SU-DHL-6 (cell line): Measurements from ENCODE around the gene WDR59.

ENCODE experiments used
- H2AFZ ChIP-seq: fragments of 200-600 bp; sonication (generic); 2 replicates; pipeline ENCODE4 v1.6.1; 2014; ENCODE audit warnings: low read depth, mild to moderate bottlenecking, moderate library complexity, mixed read lengths, antibody characterized with exemption, low read length; ENCODE audit not compliant: severe bottlenecking
- H3F3A ChIP-seq: fragments of 200-600 bp; shearing (Covaris generic); 2 replicates; pipeline ENCODE4 v1.6.0; 2016; ENCODE audit warnings: antibody characterized with exemption, mild to moderate bottlenecking; ENCODE audit not compliant: insufficient read depth
- H3K27ac ChIP-seq: fragments of 200-600 bp; sonication (generic); 2 replicates; pipeline ENCODE4 v1.5.1; 2016; ENCODE audit warnings: low read depth, mild to moderate bottlenecking, low read length, moderate library complexity, mixed read lengths
- H3K27me3 ChIP-seq: fragments of 200-600 bp; sonication (generic), shearing (Covaris generic); 2 replicates; pipeline ENCODE4 v1.6.0; 2014; ENCODE audit warnings: mild to moderate bottlenecking, low read length
- H3K36me3 ChIP-seq: fragments of 200-600 bp; sonication (generic); 2 replicates; pipeline ENCODE4 v1.6.1; 2014; ENCODE audit warnings: mild to moderate bottlenecking, low read length, mixed read lengths
- H3K4me2 ChIP-seq: fragments of 300-600, 200-600 bp; shearing (Covaris generic), sonication (generic); 2 replicates; pipeline ENCODE4 v1.6.0; 2014; ENCODE audit warnings: low read length, low read depth, mild to moderate bottlenecking; ENCODE audit not compliant: poor library complexity, severe bottlenecking
- H3K4me3 ChIP-seq: fragments of 200-600 bp; sonication (generic); 2 replicates; pipeline ENCODE4 v1.5.1; 2014; ENCODE audit warnings: antibody characterized with exemption, low read length, mild to moderate bottlenecking, mixed read lengths; ENCODE audit not compliant: insufficient read depth, poor library complexity, severe bottlenecking
- H3K79me2 ChIP-seq: fragments of 200-600 bp; sonication (generic); 2 replicates; pipeline ENCODE4 v1.6.1; 2014; ENCODE audit warnings: mild to moderate bottlenecking, low read length, moderate library complexity; ENCODE audit not compliant: insufficient read depth
- H3K9ac ChIP-seq: fragments of 200-600 bp; sonication (generic); 2 replicates; pipeline ENCODE4 v1.7.0; 2014; ENCODE audit warnings: mild to moderate bottlenecking, low read length
- H3K9me2 ChIP-seq: fragments of 200-600 bp; sonication (generic); replicated peaks from 2 replicates; pipeline ENCODE4 v1.6.1; 2014; ENCODE audit warnings: low read length; ENCODE audit not compliant: insufficient read depth
- H3K9me3 ChIP-seq: fragments of 200-600 bp; sonication (generic); 2 replicates; pipeline ENCODE4 v1.6.1; 2014; ENCODE audit warnings: low read length, mixed read lengths; ENCODE audit not compliant: insufficient read depth
- H4K20me1 ChIP-seq: fragments of 200-600 bp; sonication (generic); 2 replicates; pipeline ENCODE4 v1.6.1; 2014; ENCODE audit warnings: low read depth, mild to moderate bottlenecking, antibody characterized with exemption, low read length, moderate library complexity, mixed read lengths
- EZH2phosphoT487 ChIP-seq: fragments of 200-600 bp; sonication (generic), shearing (Covaris generic); conservative IDR thresholded peaks from 2 replicates; pipeline ENCODE4 v1.6.1; 2018; ENCODE audit warnings: mild to moderate bottlenecking, antibody characterized with exemption, low read length, moderate library complexity, mixed read lengths
- TF ChIP-seq, protein P1 (sequence below): fragments of 200-600 bp; sonication (generic); IDR thresholded peaks from one replicate; pipeline ENCODE4 v1.5.1; 2017; ENCODE audit warnings: antibody characterized with exemption, mild to moderate bottlenecking, low read length, moderate library complexity; ENCODE audit not compliant: insufficient read depth, poor library complexity, severe bottlenecking

Gene WDR59

DNA sequence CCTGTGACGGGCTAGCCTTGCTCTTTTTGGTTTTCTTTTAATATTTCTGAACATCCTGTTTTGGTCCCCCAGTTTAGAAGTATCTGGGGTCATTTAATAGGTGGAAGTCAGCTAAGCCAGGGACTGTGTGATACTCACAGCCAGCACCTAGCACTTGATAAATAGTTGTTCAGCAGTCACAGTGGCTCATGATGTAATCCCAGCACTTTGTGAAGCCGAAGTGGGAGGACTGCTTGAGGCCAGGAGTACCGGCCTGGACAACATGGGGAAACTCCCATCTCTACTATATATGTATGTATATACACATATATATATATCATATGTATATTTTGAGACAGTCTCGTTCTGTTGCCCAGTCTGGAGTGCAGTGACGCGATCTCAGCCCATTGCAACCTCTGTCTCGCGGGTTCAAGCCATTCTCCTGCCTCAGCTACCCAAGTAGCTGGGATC lies 12.1 kb upstream of the WDR59 start:
- TF ChIP-seq, protein P1, sequence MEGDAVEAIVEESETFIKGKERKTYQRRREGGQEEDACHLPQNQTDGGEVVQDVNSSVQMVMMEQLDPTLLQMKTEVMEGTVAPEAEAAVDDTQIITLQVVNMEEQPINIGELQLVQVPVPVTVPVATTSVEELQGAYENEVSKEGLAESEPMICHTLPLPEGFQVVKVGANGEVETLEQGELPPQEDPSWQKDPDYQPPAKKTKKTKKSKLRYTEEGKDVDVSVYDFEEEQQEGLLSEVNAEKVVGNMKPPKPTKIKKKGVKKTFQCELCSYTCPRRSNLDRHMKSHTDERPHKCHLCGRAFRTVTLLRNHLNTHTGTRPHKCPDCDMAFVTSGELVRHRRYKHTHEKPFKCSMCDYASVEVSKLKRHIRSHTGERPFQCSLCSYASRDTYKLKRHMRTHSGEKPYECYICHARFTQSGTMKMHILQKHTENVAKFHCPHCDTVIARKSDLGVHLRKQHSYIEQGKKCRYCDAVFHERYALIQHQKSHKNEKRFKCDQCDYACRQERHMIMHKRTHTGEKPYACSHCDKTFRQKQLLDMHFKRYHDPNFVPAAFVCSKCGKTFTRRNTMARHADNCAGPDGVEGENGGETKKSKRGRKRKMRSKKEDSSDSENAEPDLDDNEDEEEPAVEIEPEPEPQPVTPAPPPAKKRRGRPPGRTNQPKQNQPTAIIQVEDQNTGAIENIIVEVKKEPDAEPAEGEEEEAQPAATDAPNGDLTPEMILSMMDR, result no peak
- TF ChIP-seq EZH2phosphoT487, result no peak
- Histone ChIP-seq H3K4me2 (no peak overlapping the region), H3K27ac (no peak overlapping the region), H3K36me3 (no peaks in the 10 kb centered on the region), H3K9ac (no peak overlapping the region), H3K9me3 (no peaks in the 10 kb centered on the region), H3K4me3 (no peak overlapping the region), H3K79me2 (peaks cover 8% of the 10 kb centered on the region; the same call in 1 of the 2 replicates), H4K20me1 (no peaks in the 10 kb centered on the region), H2AFZ (no peak overlapping the region), H3K27me3 (no peaks in the 10 kb centered on the region), H3F3A (peaks cover 12% of the 10 kb centered on the region; the same call in 1 of the 2 replicates), H3K9me2 (no peaks in the 10 kb centered on the region)

DNA sequence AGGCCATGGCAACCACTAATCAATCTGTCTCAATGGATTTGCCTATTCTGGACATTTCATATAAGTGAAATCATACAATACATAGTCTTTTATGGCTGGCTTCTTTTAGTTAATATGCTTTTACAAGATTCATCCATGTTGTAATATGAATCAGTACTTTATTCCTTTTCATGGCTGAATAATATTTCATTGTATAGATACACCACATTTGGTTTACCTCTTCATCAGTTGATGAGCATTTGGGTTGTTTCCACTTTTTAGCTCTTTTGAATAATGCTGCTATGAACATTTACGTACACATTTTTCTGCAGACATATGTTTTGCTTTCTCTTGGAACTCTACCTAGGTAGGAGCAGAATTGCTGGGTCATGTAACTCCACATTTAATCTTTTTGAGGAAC lies 11.1 kb upstream of the WDR59 start:
- peaks cover 4% of the 10 kb centered on the region; the same call in 1 of the 2 replicates for H3K79me2 ChIP-seq
- H2AFZ ChIP-seq, result no peak overlapping the region
- H4K20me1 ChIP-seq, result no peaks in the 10 kb centered on the region
- H3K4me3 ChIP-seq, result no peak overlapping the region
- H3K9ac ChIP-seq, result no peak overlapping the region
- TF ChIP-seq, protein P1, result no peak
- no peak for TF ChIP-seq EZH2phosphoT487
- H3K36me3 ChIP-seq, result no peaks in the 10 kb centered on the region
- H3F3A ChIP-seq, result peaks cover 12% of the 10 kb centered on the region; the same call in 1 of the 2 replicates
- no peak overlapping the region for H3K4me2 ChIP-seq
- H3K9me2 ChIP-seq, result no peaks in the 10 kb centered on the region
- no peaks in the 10 kb centered on the region for H3K9me3 ChIP-seq
- no peaks in the 10 kb centered on the region for H3K27me3 ChIP-seq
- H3K27ac ChIP-seq, result no peak overlapping the region

DNA sequence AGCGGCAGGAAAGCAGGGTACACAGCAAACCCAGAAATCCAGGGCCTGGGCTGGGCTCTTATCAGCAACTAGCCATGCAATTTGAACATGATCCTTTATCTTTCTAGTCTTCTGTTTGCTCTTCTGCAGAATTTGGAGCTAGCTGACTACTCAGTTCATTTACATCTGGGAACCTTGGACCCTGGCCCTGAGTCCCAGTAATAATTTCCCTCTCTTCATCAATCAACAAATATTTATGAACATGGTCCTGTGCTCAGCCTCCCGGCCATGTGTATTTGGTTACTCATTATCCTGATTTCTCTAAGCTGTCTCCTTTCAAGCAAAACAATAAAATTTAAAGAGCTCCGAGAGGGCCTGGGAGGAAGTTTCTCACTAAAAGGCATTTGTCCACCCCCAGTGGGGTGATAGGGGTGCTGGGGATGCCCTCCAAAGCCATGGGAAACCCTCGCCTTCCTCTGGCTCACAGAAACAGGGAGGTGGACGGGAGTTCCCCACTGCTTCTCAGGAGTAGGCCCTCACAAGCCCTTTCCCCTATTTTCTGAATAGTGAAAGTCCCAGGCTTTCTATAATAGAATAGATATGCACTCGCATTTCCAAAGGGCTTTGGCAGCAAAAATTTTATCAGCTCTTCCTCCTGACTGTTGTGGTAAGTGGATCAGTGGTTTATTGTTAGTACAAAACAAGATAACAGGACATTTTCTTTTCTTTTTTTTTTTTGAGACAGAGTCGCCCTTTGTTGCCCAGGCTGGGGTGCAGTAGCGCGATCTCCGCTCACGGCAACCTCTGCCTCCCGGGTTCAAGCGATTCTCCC lies 6.9 kb upstream of the WDR59 start:
- H3K4me3 ChIP-seq, result no peak overlapping the region
- H3K27ac ChIP-seq, result no peak overlapping the region
- no peak overlapping the region for H3K4me2 ChIP-seq

More for the DNA sequence above, 6.9 kb upstream of the WDR59 start:
- Histone ChIP-seq H3K9me2 (no peaks in the 10 kb centered on the region), H4K20me1 (no peaks in the 10 kb centered on the region), H3K79me2 (no peaks in the 10 kb centered on the region), H3K36me3 (no peaks in the 10 kb centered on the region), H3K9me3 (no peaks in the 10 kb centered on the region), H3K27me3 (no peaks in the 10 kb centered on the region), H2AFZ (no peak overlapping the region), H3K9ac (no peak overlapping the region), H3F3A (peaks cover 3% of the 10 kb centered on the region; the same call in 1 of the 2 replicates)
- TF ChIP-seq, protein P1, result no peak
- no peak for TF ChIP-seq EZH2phosphoT487
